Osteoblast (primary cell): Measurements from ENCODE around the gene NAMPT. TPM values are rescaled to one million over a fixed set of nuclear protein-coding genes. Genes with fewer than 3 reads are reported as not detected.

Experiments
- DNase-seq: peaks from one replicate; pipeline ENCODE4 v3.0.0; 2011; ENCODE audit warnings: low spot score, mixed read lengths; ENCODE audit not compliant: insufficient read length; ENCODE audit errors: missing footprints
- H2AFZ ChIP-seq: 2 replicates; pipeline ENCODE4 v1.6.0; 2011; ENCODE audit warnings: mild to moderate bottlenecking, low read length
- H3K27ac ChIP-seq: 2 replicates; pipeline ENCODE4 v1.5.1; 2011; ENCODE audit warnings: mild to moderate bottlenecking, low read depth, low read length, moderate library complexity
- H3K27me3 ChIP-seq: 2 replicates; pipeline ENCODE4 v1.6.0; 2012; ENCODE audit warnings: mild to moderate bottlenecking, control low read depth, inconsistent platforms, low read length, moderate library complexity; ENCODE audit not compliant: insufficient read depth
- H3K36me3 ChIP-seq: 2 replicates; pipeline ENCODE4 v1.5.1; 2011; ENCODE audit warnings: mild to moderate bottlenecking, low read length, control low read depth, moderate library complexity; ENCODE audit not compliant: insufficient read depth
- H3K4me1 ChIP-seq: 2 replicates; pipeline ENCODE4 v1.5.1; 2011; ENCODE audit warnings: mild to moderate bottlenecking, low read length, control low read depth, moderate library complexity; ENCODE audit not compliant: insufficient read depth
- H3K4me2 ChIP-seq: 2 replicates; pipeline ENCODE4 v1.6.0; 2011; ENCODE audit warnings: mild to moderate bottlenecking, low read length; ENCODE audit not compliant: insufficient read depth
- H3K4me3 ChIP-seq: fragments of 200-600 bp; sonication (generic); 3 replicates; pipeline ENCODE4 v1.5.1; 2012; ENCODE audit warnings: mild to moderate bottlenecking, low read length, inconsistent platforms; ENCODE audit not compliant: insufficient read depth
- H3K79me2 ChIP-seq: 2 replicates; pipeline ENCODE4 v1.6.0; 2012; ENCODE audit warnings: mild to moderate bottlenecking, low read length, control low read depth, inconsistent platforms; ENCODE audit not compliant: insufficient read depth
- H3K9me3 ChIP-seq: 2 replicates; pipeline ENCODE4 v1.5.1; 2011; ENCODE audit warnings: low read depth, low read length, control low read depth
- H4K20me1 ChIP-seq: 2 replicates; pipeline ENCODE4 v1.6.0; 2012; ENCODE audit warnings: mild to moderate bottlenecking, low read length, control low read depth; ENCODE audit not compliant: insufficient read depth
- total RNA-seq: library from RNA; depleted of rRNA; stranded (reverse); fragments of >200 nt; gene quantifications from 2 replicates; pipeline ENCODE4 v1.2.3, GENCODE V29; 2012
- TF ChIP-seq, protein P1 (sequence below): IDR thresholded peaks from 2 replicates; pipeline ENCODE4 v1.5.1; 2011; ENCODE audit warnings: mild to moderate bottlenecking, low read depth, low read length, moderate library complexity; ENCODE audit errors: extremely low read depth

Gene NAMPT
- total RNA-seq, 1 donor = 55.0 TPM

DNA sequence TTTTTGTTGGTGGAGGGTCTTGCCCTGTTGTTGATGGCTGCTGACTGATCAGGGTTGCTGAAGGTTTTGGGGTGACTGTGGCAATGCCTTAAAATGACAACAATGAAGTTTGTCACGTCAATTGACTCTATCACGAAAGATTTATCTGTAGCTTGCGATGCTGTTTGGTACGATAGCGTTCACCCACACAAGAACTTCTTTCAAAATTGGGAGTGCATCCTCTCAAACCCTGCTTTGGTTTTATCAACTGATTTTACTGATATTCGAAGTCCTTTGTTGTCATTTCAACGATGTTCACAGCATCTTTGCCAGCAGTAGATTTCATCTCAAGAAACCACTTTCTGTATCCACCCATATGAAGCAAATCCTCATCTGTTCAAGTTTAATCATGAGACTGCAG, 26.0 kb downstream of the NAMPT start:
- peaks cover 15% of the 10 kb centered on the region for H3K36me3 ChIP-seq
- H3K27me3 ChIP-seq = no peaks in the 10 kb centered on the region
- no peak overlapping the region for H3K27ac ChIP-seq
- no peaks in the 10 kb centered on the region for H3K79me2 ChIP-seq
- no peaks in the 10 kb centered on the region for H3K9me3 ChIP-seq
- TF ChIP-seq, protein P1, sequence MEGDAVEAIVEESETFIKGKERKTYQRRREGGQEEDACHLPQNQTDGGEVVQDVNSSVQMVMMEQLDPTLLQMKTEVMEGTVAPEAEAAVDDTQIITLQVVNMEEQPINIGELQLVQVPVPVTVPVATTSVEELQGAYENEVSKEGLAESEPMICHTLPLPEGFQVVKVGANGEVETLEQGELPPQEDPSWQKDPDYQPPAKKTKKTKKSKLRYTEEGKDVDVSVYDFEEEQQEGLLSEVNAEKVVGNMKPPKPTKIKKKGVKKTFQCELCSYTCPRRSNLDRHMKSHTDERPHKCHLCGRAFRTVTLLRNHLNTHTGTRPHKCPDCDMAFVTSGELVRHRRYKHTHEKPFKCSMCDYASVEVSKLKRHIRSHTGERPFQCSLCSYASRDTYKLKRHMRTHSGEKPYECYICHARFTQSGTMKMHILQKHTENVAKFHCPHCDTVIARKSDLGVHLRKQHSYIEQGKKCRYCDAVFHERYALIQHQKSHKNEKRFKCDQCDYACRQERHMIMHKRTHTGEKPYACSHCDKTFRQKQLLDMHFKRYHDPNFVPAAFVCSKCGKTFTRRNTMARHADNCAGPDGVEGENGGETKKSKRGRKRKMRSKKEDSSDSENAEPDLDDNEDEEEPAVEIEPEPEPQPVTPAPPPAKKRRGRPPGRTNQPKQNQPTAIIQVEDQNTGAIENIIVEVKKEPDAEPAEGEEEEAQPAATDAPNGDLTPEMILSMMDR = no peak
- H3K4me3 ChIP-seq = no peak overlapping the region
- H3K4me1 ChIP-seq = no peaks in the 10 kb centered on the region
- no peak overlapping the region for H3K4me2 ChIP-seq
- H2AFZ ChIP-seq = no peak overlapping the region
- no peaks in the 10 kb centered on the region for H4K20me1 ChIP-seq
- no peak for DNase-seq

DNA sequence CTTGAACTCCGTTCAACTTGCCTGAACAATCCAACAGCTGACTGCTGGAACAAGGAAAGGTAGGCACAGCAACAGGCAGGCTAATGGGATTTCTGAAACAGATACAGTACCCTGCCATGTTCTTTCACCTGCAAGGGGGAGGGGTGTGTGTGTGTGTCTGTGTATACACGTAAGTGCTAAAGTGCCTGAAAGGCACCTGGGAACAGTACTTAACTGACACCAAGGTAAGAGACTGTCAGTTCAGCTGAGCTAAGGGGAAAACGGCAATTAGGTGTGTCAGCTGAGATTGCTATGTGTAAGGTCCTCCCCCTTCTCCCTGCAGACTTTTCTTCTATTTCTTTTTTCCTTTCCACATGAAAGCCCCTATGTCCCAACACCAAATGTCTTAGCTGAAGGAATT, 27.0 kb downstream of the NAMPT start:
- no peaks in the 10 kb centered on the region for H3K79me2 ChIP-seq
- H3K27ac ChIP-seq = no peak overlapping the region
- TF ChIP-seq, protein P1 = no peak
- no peaks in the 10 kb centered on the region for H3K27me3 ChIP-seq
- H3K36me3 ChIP-seq = peaks cover 14% of the 10 kb centered on the region
- no peak overlapping the region for H3K4me3 ChIP-seq
- no peak overlapping the region for H2AFZ ChIP-seq
- H3K9me3 ChIP-seq = no peaks in the 10 kb centered on the region
- H3K4me1 ChIP-seq = no peaks in the 10 kb centered on the region
- DNase-seq = no peak
- H4K20me1 ChIP-seq = no peaks in the 10 kb centered on the region
- H3K4me2 ChIP-seq = no peak overlapping the region

DNA sequence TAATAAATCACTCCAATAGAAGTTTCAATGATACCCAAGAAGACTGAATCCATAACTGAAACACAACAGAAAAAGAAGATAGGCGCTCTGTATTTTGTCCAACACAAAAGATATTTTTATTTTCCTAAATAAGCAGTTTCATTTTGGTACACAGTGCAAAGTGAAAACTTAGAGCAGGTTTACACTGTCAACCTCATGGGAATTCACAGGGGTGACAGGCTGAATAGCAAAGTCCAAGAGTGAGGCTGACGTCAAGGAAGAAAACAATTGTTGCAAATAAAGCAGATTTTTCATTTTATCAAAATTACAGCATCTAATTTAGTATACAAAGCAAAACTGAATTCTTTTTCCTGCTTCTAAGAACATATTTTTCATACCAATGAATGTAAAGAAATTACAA, 28.6 kb downstream of the NAMPT start:
- Histone ChIP-seq H3K9me3 (no peaks in the 10 kb centered on the region), H3K79me2 (no peaks in the 10 kb centered on the region), H3K27me3 (no peaks in the 10 kb centered on the region), H3K4me2 (no peak overlapping the region), H4K20me1 (no peaks in the 10 kb centered on the region), H3K4me3 (no peak overlapping the region), H3K4me1 (no peaks in the 10 kb centered on the region), H2AFZ (no peak overlapping the region), H3K36me3 (peaks cover 17% of the 10 kb centered on the region), H3K27ac (no peak overlapping the region)
- DNase-seq = peak; percentile 6
- TF ChIP-seq, protein P1 = no peak

DNA sequence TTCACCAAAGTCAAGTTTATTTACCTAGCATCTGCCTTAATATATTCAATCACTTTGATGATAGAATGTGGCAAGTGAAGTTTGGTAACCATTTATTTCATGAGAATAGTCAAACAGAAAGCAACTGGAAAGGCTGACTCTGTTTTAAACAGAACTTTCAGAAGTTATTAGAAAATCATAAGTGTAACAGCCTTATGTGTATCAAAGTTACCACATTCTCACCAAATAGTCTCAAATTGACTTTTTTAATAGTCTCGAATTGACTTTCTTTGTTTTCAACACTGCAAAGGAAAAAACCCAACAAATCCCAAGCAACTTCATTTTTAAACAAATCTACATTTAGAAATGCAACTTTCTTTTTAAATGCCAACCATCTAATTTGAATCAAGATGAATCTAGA, 29.5 kb downstream of the NAMPT start:
- no peak for DNase-seq
- Histone ChIP-seq H3K79me2 (no peaks in the 10 kb centered on the region), H4K20me1 (no peaks in the 10 kb centered on the region), H3K36me3 (peaks cover 14% of the 10 kb centered on the region), H3K27me3 (no peaks in the 10 kb centered on the region), H2AFZ (no peak overlapping the region), H3K4me2 (no peak overlapping the region), H3K9me3 (no peaks in the 10 kb centered on the region), H3K27ac (no peak overlapping the region), H3K4me3 (no peak overlapping the region), H3K4me1 (no peaks in the 10 kb centered on the region)
- TF ChIP-seq, protein P1 = no peak
